HCT116 (cell line): ENCODE results near the gene SGK1. TPM values are rescaled to one million over a fixed set of nuclear protein-coding genes. Genes with fewer than 3 reads are reported as not detected.

Experiments
- ATAC-seq: fragments of 200-7000 bp; cut with Tn5 transposase; 2 replicates; pipeline ENCODE4 v1.9.1; 2020; ENCODE audit warnings: mild to moderate bottlenecking, moderate library complexity
- BruUV-seq: library from RNA; stranded (reverse); fragments of 400-500 nt; replicated peaks from 2 replicates; lab custom pipeline; 2021; lab: Mats Ljungman, UMichigan
- CTCF ChIA-PET: fragments of 300-600 bp; sonication (Branson Sonifier 250); formaldehyde crosslinking; loops from one replicate; lab custom pipeline; 2021; ENCODE audit warnings: antibody characterized with exemption; lab: Charles Lee
- POLR2A ChIA-PET: fragments of 300-600, 350-600 bp; sonication (Branson Sonifier 250); formaldehyde crosslinking; loops from one replicate; lab custom pipeline; 2021; ENCODE audit warnings: antibody characterized with exemption; lab: Charles Lee
- RAD21 ChIA-PET, 2 experiments: fragments of 300-600 bp; sonication (Branson Sonifier 250); formaldehyde crosslinking; loops; one replicate each; lab custom pipeline; 2023; ENCODE audit warnings: low total read pairs in 2 of 2; ENCODE audit not compliant: uncharacterized antibody in 2 of 2, unreplicated experiment in 2 of 2, low non-redundant PET in 1 of 2; lab: Charles Lee
- DNase-seq: peaks from one replicate; pipeline ENCODE4 v3.0.0-alpha.2; 2010; ENCODE audit warnings: low read depth, low spot score
- H2AFZ ChIP-seq: fragments of 200-600 bp; shearing (Covaris generic), sonication (generic); 2 replicates; pipeline ENCODE4 v1.6.1; 2017; ENCODE audit warnings: low read depth, mixed run types, mixed read lengths, antibody characterized with exemption, low read length; ENCODE audit not compliant: poor library complexity, severe bottlenecking
- H3K27ac ChIP-seq: 2 replicates; pipeline ENCODE4 v1.5.1; 2012; ENCODE audit warnings: low read depth, low read length
- H3K27me3 ChIP-seq: fragments of 200-600 bp; sonication (generic); 2 replicates; pipeline ENCODE4 v1.6.1; 2016; ENCODE audit warnings: mixed run types, low read length, mixed read lengths; ENCODE audit not compliant: insufficient read depth
- H3K36me3 ChIP-seq, 2 experiments: fragments of 200-500 bp in 1 of 2; fragments of 200-600 bp in 1 of 2; sonication (Bioruptor generic) in 1 of 2; sonication (generic) in 1 of 2; 2 replicates each; pipeline versions ENCODE4 v1.5.1 to v1.6.1; 2014 to 2016; ENCODE audit warnings: low read length in 2 of 2, inconsistent platforms in 1 of 2, mixed read lengths in 1 of 2, mixed run types in 1 of 2; ENCODE audit not compliant: insufficient read depth in 2 of 2, control insufficient read depth in 1 of 2
- H3K4me1 ChIP-seq, 2 experiments: fragments of 200-600 bp in 1 of 2; sonication (generic) in 1 of 2; 2 replicates each; pipeline versions ENCODE4 v1.5.1 to v1.6.1; 2012 to 2017; ENCODE audit warnings: low read length in 2 of 2, inconsistent platforms in 1 of 2, mild to moderate bottlenecking in 1 of 2, mixed read lengths in 1 of 2, mixed run types in 1 of 2, moderate library complexity in 1 of 2; ENCODE audit not compliant: insufficient read depth in 2 of 2, control insufficient read depth in 1 of 2
- H3K4me2 ChIP-seq: fragments of 200-600 bp; sonication (generic); 2 replicates; pipeline ENCODE4 v1.6.1; 2017; ENCODE audit warnings: mixed run types, low read length, mixed read lengths
- H3K4me3 ChIP-seq, 2 experiments: fragments of 200-600 bp in 1 of 2; sonication (generic) in 1 of 2; replicated peaks in 1 of 2; 2 replicates each; pipeline ENCODE4 v1.5.1; 2011 to 2016; ENCODE audit warnings: low read length in 2 of 2, control low read depth in 1 of 2, low read depth in 1 of 2, mild to moderate bottlenecking in 1 of 2, mixed read lengths in 1 of 2, mixed run types in 1 of 2
- H3K79me2 ChIP-seq: fragments of 200-600 bp; sonication (generic); 2 replicates; pipeline ENCODE4 v1.6.1; 2017; ENCODE audit warnings: mild to moderate bottlenecking, mixed run types, low read length, moderate library complexity, mixed read lengths; ENCODE audit not compliant: insufficient read depth
- H3K9ac ChIP-seq: fragments of 200-600 bp; sonication (generic); 2 replicates; pipeline ENCODE4 v1.6.1; 2016; ENCODE audit warnings: low read length, mixed read lengths
- H3K9me2 ChIP-seq: fragments of 200-600 bp; sonication (generic), shearing (Covaris generic); 2 replicates; pipeline ENCODE4 v1.6.1; 2017; ENCODE audit warnings: mixed run types, mild to moderate bottlenecking, moderate library complexity; ENCODE audit not compliant: insufficient read depth
- H3K9me3 ChIP-seq, 2 experiments: fragments of 200-500 bp in 1 of 2; fragments of 200-600 bp in 1 of 2; sonication (Bioruptor generic) in 1 of 2; sonication (generic) in 1 of 2; 2 replicates each; pipeline ENCODE4 v1.6.1; 2014 to 2017; ENCODE audit warnings: low read length in 2 of 2, mixed read lengths in 2 of 2, inconsistent platforms in 1 of 2, low read depth in 1 of 2, mild to moderate bottlenecking in 1 of 2, mixed run types in 1 of 2, moderate library complexity in 1 of 2; ENCODE audit not compliant: control insufficient read depth in 1 of 2, insufficient read depth in 1 of 2
- H4K20me1 ChIP-seq: fragments of 200-600 bp; sonication (generic), shearing (Covaris generic); 2 replicates; pipeline ENCODE4 v1.6.1; 2017; ENCODE audit warnings: mixed run types, mild to moderate bottlenecking, moderate library complexity; ENCODE audit not compliant: insufficient read depth
- CBX3 ChIP-seq: IDR thresholded peaks from 2 replicates; pipeline ENCODE4 v1.6.1; 2012; ENCODE audit warnings: low read depth
- CTCF ChIP-seq, 3 experiments: fragments of 200-600 bp in 1 of 3; sonication (generic) in 1 of 3; IDR thresholded peaks in 2 of 3; conservative IDR thresholded peaks in 1 of 3; 2 replicates each; pipeline ENCODE4 v1.5.1; 2012 to 2017; ENCODE audit warnings: low read depth in 2 of 3, low read length in 2 of 3, antibody characterized with exemption in 1 of 3, borderline replicate concordance in 1 of 3, control low read depth in 1 of 3, mild to moderate bottlenecking in 1 of 3, mixed read lengths in 1 of 3, mixed run types in 1 of 3, moderate library complexity in 1 of 3; ENCODE audit not compliant: insufficient read depth in 1 of 3
- EZH2phosphoT487 ChIP-seq: fragments of 200-600 bp; IDR thresholded peaks from 2 replicates; pipeline ENCODE4 v1.6.1; 2018; ENCODE audit warnings: antibody characterized with exemption, borderline replicate concordance
- POLR2A ChIP-seq: IDR thresholded peaks from 2 replicates; pipeline ENCODE4 v1.7.0; 2011; ENCODE audit warnings: borderline replicate concordance; ENCODE audit not compliant: insufficient read depth, insufficient read length; ENCODE audit errors: extremely low read depth
- POLR2AphosphoS5 ChIP-seq: IDR thresholded peaks from 2 replicates; pipeline ENCODE4 v1.6.1; 2011; ENCODE audit warnings: mild to moderate bottlenecking, low read depth, low read length, moderate library complexity
- REST ChIP-seq: IDR thresholded peaks from 2 replicates; pipeline ENCODE4 v1.6.1; 2012; ENCODE audit warnings: low read depth
- SIN3A ChIP-seq: IDR thresholded peaks from 2 replicates; pipeline ENCODE4 v1.6.1; 2012; ENCODE audit warnings: low read depth
- intact Hi-C: fragments of 100-400 bp; cut with micrococcal nuclease; formaldehyde crosslinking; loops from 2 replicates; pipeline ENCODE4 v1.10.0; 2022
- total RNA-seq: library from RNA; stranded (reverse); gene quantifications from one replicate; pipeline ENCODE4 v1.2.1, GENCODE V29; 2021; ENCODE audit not compliant: unreplicated experiment
- TF ChIP-seq, protein P1 (sequence below): IDR thresholded peaks from 2 replicates; pipeline ENCODE4 v1.6.1; 2011; ENCODE audit warnings: mild to moderate bottlenecking, low read length, moderate library complexity; ENCODE audit not compliant: insufficient replicate concordance; ENCODE audit errors: extremely low read depth
- TF ChIP-seq, protein P2 (sequence below): IDR thresholded peaks from 2 replicates; pipeline ENCODE4 v1.6.1; 2012

The SGK1 gene
- total RNA-seq, 1 experiment from 2014 or later, result 4.5 TPM

GRCh38 chr6:134340179-134340975 lies 22.5 kb upstream of the SGK1 start (continued):
- TF ChIP-seq, protein P1, sequence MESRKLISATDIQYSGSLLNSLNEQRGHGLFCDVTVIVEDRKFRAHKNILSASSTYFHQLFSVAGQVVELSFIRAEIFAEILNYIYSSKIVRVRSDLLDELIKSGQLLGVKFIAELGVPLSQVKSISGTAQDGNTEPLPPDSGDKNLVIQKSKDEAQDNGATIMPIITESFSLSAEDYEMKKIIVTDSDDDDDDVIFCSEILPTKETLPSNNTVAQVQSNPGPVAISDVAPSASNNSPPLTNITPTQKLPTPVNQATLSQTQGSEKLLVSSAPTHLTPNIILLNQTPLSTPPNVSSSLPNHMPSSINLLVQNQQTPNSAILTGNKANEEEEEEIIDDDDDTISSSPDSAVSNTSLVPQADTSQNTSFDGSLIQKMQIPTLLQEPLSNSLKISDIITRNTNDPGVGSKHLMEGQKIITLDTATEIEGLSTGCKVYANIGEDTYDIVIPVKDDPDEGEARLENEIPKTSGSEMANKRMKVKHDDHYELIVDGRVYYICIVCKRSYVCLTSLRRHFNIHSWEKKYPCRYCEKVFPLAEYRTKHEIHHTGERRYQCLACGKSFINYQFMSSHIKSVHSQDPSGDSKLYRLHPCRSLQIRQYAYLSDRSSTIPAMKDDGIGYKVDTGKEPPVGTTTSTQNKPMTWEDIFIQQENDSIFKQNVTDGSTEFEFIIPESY, result no peak

GRCh38 chr6:134339216-134339615 lies 21.3 kb upstream of the SGK1 start:
- ChIA-PET CTCF (no interaction called here), RAD21 (no interaction called here), POLR2A (no interaction called here)
- Histone ChIP-seq H3K27me3 (no peaks in the 10 kb centered on the region), H2AFZ (no peak overlapping the region), H3K4me1 (no peaks in the 10 kb centered on the region), H3K36me3 (no peaks in the 10 kb centered on the region), H3K79me2 (no peaks in the 10 kb centered on the region), H3K4me2 (no peak overlapping the region), H3K27ac (no peak overlapping the region), H3K9me2 (no peaks in the 10 kb centered on the region), H3K9me3 (no peaks in the 10 kb centered on the region), H3K9ac (no peak overlapping the region), H3K4me3 (no peak overlapping the region), H4K20me1 (no peaks in the 10 kb centered on the region)
- intact Hi-C loops, result no loop called here
- TF ChIP-seq REST (no peak), EZH2phosphoT487 (no peak), CTCF (IDR thresholded peaks at IDR 0.05 in 2 of 3, conservative IDR thresholded peaks at IDR 0.05 in 1 of 3; ENCODE audit: borderline replicate concordance in 1 of 3, insufficient read depth in 1 of 3, low read depth in 2 of 3, low read length in 2 of 3) (no peak), CBX3 (no peak), POLR2A (no peak), SIN3A (no peak), POLR2AphosphoS5 (no peak)
- TF ChIP-seq, protein P2, sequence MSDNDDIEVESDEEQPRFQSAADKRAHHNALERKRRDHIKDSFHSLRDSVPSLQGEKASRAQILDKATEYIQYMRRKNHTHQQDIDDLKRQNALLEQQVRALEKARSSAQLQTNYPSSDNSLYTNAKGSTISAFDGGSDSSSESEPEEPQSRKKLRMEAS, result no peak
- TF ChIP-seq, protein P1, result no peak
- DNase-seq (no peak), ATAC-seq (no peak)
- no TSS peak for BruUV-seq
